ENCODE results near the gene MZB1.

GRCh38 chr5:139403787-139404483 lies 14.2 kb upstream of the MZB1 start, which contains the start of gene SPATA24:
- TF ChIP-seq TAF1 (conservative IDR thresholded peaks at IDR 0.05) (no peak), GABPA (IDR thresholded peaks at IDR 0.05 in 1 of 2, conservative IDR thresholded peaks at IDR 0.05 in 1 of 2) (peak in 1 of 2 donors; percentile 64), REST (IDR thresholded peaks at IDR 0.05) (peak; percentile 52), JUND (IDR thresholded peaks at IDR 0.05) (no peak), EGR1 (IDR thresholded peaks at IDR 0.05; ENCODE audit: low read depth in 2 of 2) (peak; percentile 98 to 99), FOXA1 (IDR thresholded peaks at IDR 0.05) (no peak), YY1 (IDR thresholded peaks at IDR 0.05) (peak; percentile 98), SP1 (IDR thresholded peaks at IDR 0.05) (peak; percentile 75)
- TF ChIP-seq, protein P1, sequence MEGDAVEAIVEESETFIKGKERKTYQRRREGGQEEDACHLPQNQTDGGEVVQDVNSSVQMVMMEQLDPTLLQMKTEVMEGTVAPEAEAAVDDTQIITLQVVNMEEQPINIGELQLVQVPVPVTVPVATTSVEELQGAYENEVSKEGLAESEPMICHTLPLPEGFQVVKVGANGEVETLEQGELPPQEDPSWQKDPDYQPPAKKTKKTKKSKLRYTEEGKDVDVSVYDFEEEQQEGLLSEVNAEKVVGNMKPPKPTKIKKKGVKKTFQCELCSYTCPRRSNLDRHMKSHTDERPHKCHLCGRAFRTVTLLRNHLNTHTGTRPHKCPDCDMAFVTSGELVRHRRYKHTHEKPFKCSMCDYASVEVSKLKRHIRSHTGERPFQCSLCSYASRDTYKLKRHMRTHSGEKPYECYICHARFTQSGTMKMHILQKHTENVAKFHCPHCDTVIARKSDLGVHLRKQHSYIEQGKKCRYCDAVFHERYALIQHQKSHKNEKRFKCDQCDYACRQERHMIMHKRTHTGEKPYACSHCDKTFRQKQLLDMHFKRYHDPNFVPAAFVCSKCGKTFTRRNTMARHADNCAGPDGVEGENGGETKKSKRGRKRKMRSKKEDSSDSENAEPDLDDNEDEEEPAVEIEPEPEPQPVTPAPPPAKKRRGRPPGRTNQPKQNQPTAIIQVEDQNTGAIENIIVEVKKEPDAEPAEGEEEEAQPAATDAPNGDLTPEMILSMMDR (IDR thresholded peaks at IDR 0.05; ENCODE audit: low read depth, low read length, missing input control): no peak
- TF ChIP-seq, protein P2, sequence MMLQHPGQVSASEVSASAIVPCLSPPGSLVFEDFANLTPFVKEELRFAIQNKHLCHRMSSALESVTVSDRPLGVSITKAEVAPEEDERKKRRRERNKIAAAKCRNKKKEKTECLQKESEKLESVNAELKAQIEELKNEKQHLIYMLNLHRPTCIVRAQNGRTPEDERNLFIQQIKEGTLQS (IDR thresholded peaks at IDR 0.05): peak; percentile 56
- TF ChIP-seq, protein P3, sequence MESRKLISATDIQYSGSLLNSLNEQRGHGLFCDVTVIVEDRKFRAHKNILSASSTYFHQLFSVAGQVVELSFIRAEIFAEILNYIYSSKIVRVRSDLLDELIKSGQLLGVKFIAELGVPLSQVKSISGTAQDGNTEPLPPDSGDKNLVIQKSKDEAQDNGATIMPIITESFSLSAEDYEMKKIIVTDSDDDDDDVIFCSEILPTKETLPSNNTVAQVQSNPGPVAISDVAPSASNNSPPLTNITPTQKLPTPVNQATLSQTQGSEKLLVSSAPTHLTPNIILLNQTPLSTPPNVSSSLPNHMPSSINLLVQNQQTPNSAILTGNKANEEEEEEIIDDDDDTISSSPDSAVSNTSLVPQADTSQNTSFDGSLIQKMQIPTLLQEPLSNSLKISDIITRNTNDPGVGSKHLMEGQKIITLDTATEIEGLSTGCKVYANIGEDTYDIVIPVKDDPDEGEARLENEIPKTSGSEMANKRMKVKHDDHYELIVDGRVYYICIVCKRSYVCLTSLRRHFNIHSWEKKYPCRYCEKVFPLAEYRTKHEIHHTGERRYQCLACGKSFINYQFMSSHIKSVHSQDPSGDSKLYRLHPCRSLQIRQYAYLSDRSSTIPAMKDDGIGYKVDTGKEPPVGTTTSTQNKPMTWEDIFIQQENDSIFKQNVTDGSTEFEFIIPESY (IDR thresholded peaks at IDR 0.05): no peak
